OCI-LY7 (cell line): ENCODE results near the gene SALL4.

Source experiments
- CTCF ChIP-seq: fragments of 200-600 bp; sonication (generic); conservative IDR thresholded peaks from 2 replicates; pipeline ENCODE4 v1.5.1; 2014; ENCODE audit warnings: mild to moderate bottlenecking, antibody characterized with exemption, low read length, moderate library complexity, mixed read lengths
- EZH2phosphoT487 ChIP-seq: fragments of 200-600 bp; sonication (generic); IDR thresholded peaks from 2 replicates; pipeline ENCODE4 v1.6.1; 2018; ENCODE audit warnings: low read depth, borderline replicate concordance, mild to moderate bottlenecking, mixed run types, antibody characterized with exemption, low read length, moderate library complexity, mixed read lengths

DNA sequence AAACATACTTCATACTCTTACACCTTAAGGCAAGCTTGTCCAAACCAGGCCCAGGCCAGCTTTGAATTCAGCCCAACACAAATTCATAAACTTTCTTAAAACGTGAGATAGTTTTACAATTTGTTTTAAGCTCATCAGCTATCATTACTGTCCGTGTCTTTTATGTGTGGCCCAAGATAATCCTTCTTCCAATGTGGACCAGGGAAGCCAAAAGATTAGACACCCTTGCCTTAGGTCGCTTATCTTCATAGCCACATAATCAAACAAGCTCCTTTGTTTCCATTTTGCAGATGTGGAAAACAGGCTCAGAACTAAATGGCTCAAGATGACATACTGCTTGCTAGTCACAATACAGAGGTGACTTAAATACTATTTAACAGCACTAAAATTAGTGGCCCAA is 6.0 kb downstream of the SALL4 start:
- TF ChIP-seq CTCF (no peak), EZH2phosphoT487 (no peak)
